LNCAP (cell line): Measurements from ENCODE around the gene TMEM38B.

ENCODE experiments used
- CTCF ChIP-seq: fragments of 450-650 bp; IDR thresholded peaks from 2 replicates; pipeline ENCODE4 v1.5.1; 2017; ENCODE audit warnings: mild to moderate bottlenecking

TMEM38B gene

GRCh38 chr9:105698348-105698870 lies 4.1 kb downstream of the TMEM38B start:
- TF ChIP-seq CTCF: no peak

GRCh38 chr9:105700668-105701067 lies 6.3 kb downstream of the TMEM38B start:
- no peak for TF ChIP-seq CTCF

- no peak for TF ChIP-seq CTCF
These were observed 6.8 kb downstream of the TMEM38B start for GRCh38 chr9:105701145-105701544.

- TF ChIP-seq CTCF: no peak
These were observed 7.9 kb downstream of the TMEM38B start for GRCh38 chr9:105702207-105702606.

GRCh38 chr9:105706156-105706555 lies 11.8 kb downstream of the TMEM38B start:
- no peak for TF ChIP-seq CTCF

GRCh38 chr9:105708405-105708804 lies 14.1 kb downstream of the TMEM38B start:
- no peak for TF ChIP-seq CTCF

- no peak for TF ChIP-seq CTCF
These were observed 16.3 kb downstream of the TMEM38B start for GRCh38 chr9:105710638-105711037.

GRCh38 chr9:105711867-105712266 lies 17.5 kb downstream of the TMEM38B start:
- no peak for TF ChIP-seq CTCF
